ENCODE measurements around the gene TCF12.

The TCF12 gene

GRCh38 chr15:56918046-56918938 is at the start of gene TCF12:
Gene TCF12 (plus strand): TSS chr15:56918644. CDS start chr15:56919914, 1,270 bp downstream.
- peak; percentile 95 for DNase-seq
- Mint-ChIP-seq H3K36me3 (ENCODE audit: low read depth) (peaks cover 28% of the 10 kb centered on the region), H3K27me3 (no peaks in the 10 kb centered on the region), H3K4me3 (peak within 1 kb of the TSS; percentile 90), H3K9me3 (no peaks in the 10 kb centered on the region), H3K27ac (peak within 1 kb of the TSS; percentile 93), H3K4me1 (ENCODE audit: low read depth) (peaks cover 45% of the 10 kb centered on the region)

DNA sequence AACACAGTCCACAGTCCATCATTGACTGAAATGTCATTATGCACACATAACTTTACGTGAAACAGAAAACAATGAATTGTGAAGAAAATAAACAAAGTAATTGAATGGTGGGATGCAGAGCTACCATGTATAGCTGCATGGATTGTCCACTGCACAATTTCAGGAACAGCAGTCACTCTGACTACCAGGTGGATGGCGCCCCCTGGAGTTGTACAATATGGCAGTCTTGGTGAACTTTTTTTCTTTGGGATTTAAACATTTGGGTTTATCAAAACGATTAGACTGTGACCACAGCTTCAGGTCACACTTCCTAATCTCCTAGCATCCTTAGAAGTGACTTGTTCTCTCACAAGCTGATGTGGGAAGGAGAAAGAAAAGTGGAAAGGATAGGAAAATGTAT is 48.9 kb upstream of the TCF12 start:
- peak; percentile 36 for DNase-seq
- H3K4me3 Mint-ChIP-seq, result no peak overlapping the region
- H3K36me3 Mint-ChIP-seq (ENCODE audit: low read depth), result no peaks in the 10 kb centered on the region
- H3K27ac Mint-ChIP-seq, result no peak overlapping the region
- no peaks in the 10 kb centered on the region for H3K9me3 Mint-ChIP-seq
- no peaks in the 10 kb centered on the region for H3K27me3 Mint-ChIP-seq
- H3K4me1 Mint-ChIP-seq (ENCODE audit: low read depth), result no peaks in the 10 kb centered on the region

DNA sequence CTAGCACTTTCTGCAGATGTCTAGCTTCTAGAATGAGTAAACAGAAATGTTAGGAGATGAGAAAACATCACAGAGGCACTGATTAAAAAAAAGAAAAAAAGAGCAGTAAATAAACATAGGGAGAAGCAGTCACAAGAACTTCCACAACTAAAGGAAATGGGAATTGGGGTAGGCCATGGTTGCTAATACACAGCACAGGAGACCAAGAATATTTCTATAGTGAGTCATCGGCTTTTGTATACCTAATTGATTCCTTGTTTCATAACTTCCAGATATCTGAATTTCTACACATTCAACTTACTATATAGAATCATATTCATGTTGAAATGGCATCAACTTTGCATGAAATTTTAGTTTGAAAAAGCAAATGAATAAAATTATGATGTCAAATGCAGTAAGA is 47.3 kb upstream of the TCF12 start:
- Mint-ChIP-seq H3K4me3 (no peak overlapping the region), H3K27me3 (no peaks in the 10 kb centered on the region), H3K9me3 (no peaks in the 10 kb centered on the region), H3K27ac (no peak overlapping the region), H3K4me1 (ENCODE audit: low read depth) (no peaks in the 10 kb centered on the region), H3K36me3 (ENCODE audit: low read depth) (no peaks in the 10 kb centered on the region)
- no peak for DNase-seq

DNA sequence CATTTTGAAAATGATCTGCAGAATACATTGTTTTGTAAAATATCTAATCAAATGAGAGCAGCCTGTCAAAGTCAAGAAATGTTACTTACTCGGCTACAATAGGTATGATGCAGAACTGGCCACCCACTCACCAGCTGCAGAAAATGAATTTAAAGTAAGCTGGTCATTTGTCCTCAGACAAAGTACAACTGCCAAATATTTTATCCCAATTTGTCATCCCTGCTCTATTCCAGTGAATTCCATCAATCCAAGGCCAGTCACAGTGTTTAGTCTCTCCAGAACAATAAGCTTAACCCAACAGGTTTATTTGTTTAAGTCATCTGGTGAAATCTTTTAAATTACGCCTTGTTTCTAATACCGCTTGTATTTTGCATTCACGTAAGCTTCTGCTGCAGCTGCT is 46.6 kb upstream of the TCF12 start:
- Mint-ChIP-seq H3K4me3 (no peak overlapping the region), H3K4me1 (ENCODE audit: low read depth) (no peaks in the 10 kb centered on the region), H3K27ac (no peak overlapping the region), H3K27me3 (no peaks in the 10 kb centered on the region), H3K9me3 (no peaks in the 10 kb centered on the region), H3K36me3 (ENCODE audit: low read depth) (no peaks in the 10 kb centered on the region)
- no peak for DNase-seq

GRCh38 chr15:56877255-56877970 is 41.0 kb upstream of the TCF12 start:
- H3K4me1 Mint-ChIP-seq (ENCODE audit: low read depth), result peaks cover 7% of the 10 kb centered on the region
- no peaks in the 10 kb centered on the region for H3K9me3 Mint-ChIP-seq
- no peaks in the 10 kb centered on the region for H3K27me3 Mint-ChIP-seq
- H3K27ac Mint-ChIP-seq, result no peak overlapping the region
- H3K4me3 Mint-ChIP-seq, result no peak overlapping the region
- DNase-seq, result no peak
- no peaks in the 10 kb centered on the region for H3K36me3 Mint-ChIP-seq (ENCODE audit: low read depth)

DNA sequence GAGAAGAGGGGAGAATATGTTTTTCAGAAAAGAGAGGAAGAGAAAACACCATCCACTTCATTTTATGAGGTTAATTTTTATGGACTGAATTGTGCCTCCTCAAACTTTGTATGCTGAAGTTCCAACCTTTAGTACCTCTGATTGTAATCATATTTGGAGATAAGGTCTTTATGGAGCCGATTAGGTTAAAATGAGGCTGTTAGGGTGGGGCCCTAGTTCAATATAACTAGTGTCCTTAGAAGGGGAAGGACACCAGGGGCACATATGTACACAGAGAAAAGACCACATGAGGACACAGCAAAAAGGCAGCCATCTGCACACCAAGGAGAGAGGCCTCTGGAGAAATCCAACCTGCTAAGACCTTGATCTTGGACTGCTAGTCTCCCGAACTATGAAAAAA is 38.9 kb upstream of the TCF12 start:
- Mint-ChIP-seq H3K4me1 (ENCODE audit: low read depth) (peaks cover 7% of the 10 kb centered on the region), H3K9me3 (no peaks in the 10 kb centered on the region), H3K27me3 (no peaks in the 10 kb centered on the region)

DNA sequence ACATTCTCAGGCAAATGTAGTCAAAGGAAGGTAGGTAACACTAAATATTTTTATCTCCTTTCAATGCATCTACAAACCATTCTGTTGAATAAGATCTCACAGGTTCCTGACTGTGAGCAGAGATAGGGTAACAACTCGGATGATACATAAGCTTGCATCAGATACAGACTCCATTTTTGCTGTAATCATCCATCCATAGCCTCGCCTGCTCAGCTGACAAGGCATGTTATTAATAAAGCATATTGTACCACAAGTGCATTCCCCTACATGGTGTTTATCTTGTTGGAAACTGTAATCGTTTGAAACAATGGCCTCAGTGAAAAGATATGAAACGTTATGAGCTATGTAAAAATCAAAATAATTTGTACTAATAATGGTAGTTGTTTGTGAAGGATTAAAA is 35.4 kb upstream of the TCF12 start:
- DNase-seq, result no peak
- no peaks in the 10 kb centered on the region for H3K36me3 Mint-ChIP-seq (ENCODE audit: low read depth)
- H3K4me3 Mint-ChIP-seq, result no peak overlapping the region
- no peak overlapping the region for H3K27ac Mint-ChIP-seq
- no peaks in the 10 kb centered on the region for H3K27me3 Mint-ChIP-seq
- peaks cover 16% of the 10 kb centered on the region for H3K4me1 Mint-ChIP-seq (ENCODE audit: low read depth)
- no peaks in the 10 kb centered on the region for H3K9me3 Mint-ChIP-seq

More for the DNA sequence above, 38.9 kb upstream of the TCF12 start:
- no peak for DNase-seq
- Mint-ChIP-seq H3K27ac (no peak overlapping the region), H3K4me3 (no peak overlapping the region), H3K36me3 (ENCODE audit: low read depth) (no peaks in the 10 kb centered on the region)

- no peaks in the 10 kb centered on the region for H3K27me3 Mint-ChIP-seq
- DNase-seq, result no peak
- peaks cover 26% of the 10 kb centered on the region for H3K4me1 Mint-ChIP-seq (ENCODE audit: low read depth)
- no peaks in the 10 kb centered on the region for H3K36me3 Mint-ChIP-seq (ENCODE audit: low read depth)
- peak overlapping the region; percentile 79 for H3K4me3 Mint-ChIP-seq
- H3K9me3 Mint-ChIP-seq, result no peaks in the 10 kb centered on the region
- H3K27ac Mint-ChIP-seq, result peak overlapping the region; percentile 86
Measured at GRCh38 chr15:56886363-56886931, 32.0 kb upstream of the TCF12 start.

DNA sequence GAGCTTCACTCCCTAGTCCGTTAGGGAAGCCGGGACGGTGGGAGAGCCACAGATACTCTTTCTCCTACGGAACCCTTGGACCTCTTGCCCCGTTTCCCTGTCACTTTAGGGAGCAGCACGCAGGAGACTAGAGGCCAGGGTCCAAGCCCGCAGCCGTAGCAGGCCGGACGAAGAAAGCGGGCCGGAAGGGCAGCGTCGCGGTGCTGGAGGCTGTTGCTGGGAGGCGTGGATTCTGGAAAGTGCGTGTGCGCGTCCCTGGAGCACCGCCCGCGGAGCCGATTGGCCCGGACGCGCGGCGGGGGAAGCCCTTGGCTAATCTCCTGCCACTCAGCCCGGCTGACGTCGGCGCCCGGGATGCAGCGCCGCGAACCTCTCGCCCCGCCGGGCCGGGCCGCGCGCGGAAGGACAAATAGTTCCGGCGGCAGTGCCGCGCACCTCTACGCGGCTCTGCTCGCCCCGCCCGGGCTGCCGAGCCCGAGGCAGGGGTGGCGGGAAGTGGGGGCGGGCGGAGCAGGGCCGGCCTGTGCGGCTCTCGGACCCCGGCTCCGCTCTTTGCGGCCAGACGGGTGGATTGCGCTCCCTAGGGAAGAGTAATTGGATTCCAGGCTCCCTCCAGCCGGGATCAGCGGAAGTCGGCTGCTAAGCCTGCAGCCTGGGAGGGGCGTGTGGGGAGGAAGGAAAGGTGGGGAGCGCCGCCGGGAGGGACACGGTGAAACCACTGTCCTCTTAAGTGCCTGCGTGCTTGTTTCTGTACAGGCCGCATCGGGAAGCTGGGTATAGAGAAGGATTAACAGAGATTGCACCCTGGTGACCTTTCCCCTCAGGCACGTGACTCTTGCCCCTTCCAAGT is 31.3 kb upstream of the TCF12 start:
- Mint-ChIP-seq H3K27me3 (no peaks in the 10 kb centered on the region), H3K36me3 (ENCODE audit: low read depth) (no peaks in the 10 kb centered on the region), H3K9me3 (no peaks in the 10 kb centered on the region), H3K4me1 (ENCODE audit: low read depth) (peaks cover 26% of the 10 kb centered on the region), H3K4me3 (peak overlapping the region; percentile 79), H3K27ac (peak overlapping the region; percentile 89)
- peak; percentile 90 for DNase-seq

DNA sequence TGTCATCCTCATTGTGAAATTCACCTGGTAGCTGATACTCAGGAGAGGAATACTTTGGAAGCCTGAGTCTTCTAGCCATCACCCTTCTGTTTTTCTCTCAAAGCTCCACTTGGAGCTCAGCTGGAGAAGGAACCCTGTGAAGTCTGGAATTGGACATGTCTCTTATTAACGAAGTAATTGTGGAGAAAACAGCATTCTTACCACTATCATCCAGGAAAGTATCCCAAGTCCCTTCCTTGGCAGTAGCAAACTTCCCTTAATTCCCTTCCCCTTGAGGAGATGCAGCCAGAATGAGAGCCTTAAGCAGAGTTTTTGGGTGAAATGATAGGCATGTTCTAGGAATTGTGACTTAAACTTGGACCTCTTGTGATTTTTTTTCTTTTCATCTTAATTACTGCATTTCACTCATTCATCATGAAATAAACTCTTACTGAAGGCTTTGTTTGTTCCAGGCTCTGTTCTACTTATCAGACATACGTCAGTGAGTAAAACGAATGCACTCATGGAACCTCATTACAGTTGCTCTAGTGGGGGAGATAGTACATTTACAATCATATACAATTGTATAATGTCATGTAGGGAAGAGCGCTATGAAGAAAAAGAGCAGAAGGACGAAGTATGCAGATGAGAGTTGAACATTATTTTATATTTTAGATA is 30.5 kb upstream of the TCF12 start:
- Mint-ChIP-seq H3K27ac (peak overlapping the region; percentile 89), H3K4me3 (peak overlapping the region; percentile 79), H3K36me3 (ENCODE audit: low read depth) (no peaks in the 10 kb centered on the region), H3K27me3 (no peaks in the 10 kb centered on the region), H3K4me1 (ENCODE audit: low read depth) (peaks cover 26% of the 10 kb centered on the region), H3K9me3 (no peaks in the 10 kb centered on the region)
- no peak for DNase-seq

GRCh38 chr15:56890038-56890437 is 28.4 kb upstream of the TCF12 start:
- H3K4me3 Mint-ChIP-seq, result no peak overlapping the region
- DNase-seq, result no peak
- H3K4me1 Mint-ChIP-seq (ENCODE audit: low read depth), result peaks cover 26% of the 10 kb centered on the region
- no peaks in the 10 kb centered on the region for H3K36me3 Mint-ChIP-seq (ENCODE audit: low read depth)
- H3K27me3 Mint-ChIP-seq, result no peaks in the 10 kb centered on the region
- H3K9me3 Mint-ChIP-seq, result no peaks in the 10 kb centered on the region
- H3K27ac Mint-ChIP-seq, result no peak overlapping the region

- peaks cover 18% of the 10 kb centered on the region for H3K4me1 Mint-ChIP-seq (ENCODE audit: low read depth)
- no peaks in the 10 kb centered on the region for H3K36me3 Mint-ChIP-seq (ENCODE audit: low read depth)
Measured at GRCh38 chr15:56891852-56892440, 26.5 kb upstream of the TCF12 start.

GRCh38 chr15:56892659-56893363 is 25.6 kb upstream of the TCF12 start:
- H3K4me1 Mint-ChIP-seq (ENCODE audit: low read depth), result peaks cover 13% of the 10 kb centered on the region
- DNase-seq, result no peak

More at GRCh38 chr15:56891852-56892440, 26.5 kb upstream of the TCF12 start:
- Mint-ChIP-seq H3K9me3 (no peaks in the 10 kb centered on the region), H3K27ac (no peak overlapping the region), H3K27me3 (no peaks in the 10 kb centered on the region), H3K4me3 (no peak overlapping the region)
- no peak for DNase-seq

More at GRCh38 chr15:56892659-56893363, 25.6 kb upstream of the TCF12 start:
- no peaks in the 10 kb centered on the region for H3K27me3 Mint-ChIP-seq
- no peak overlapping the region for H3K27ac Mint-ChIP-seq
- no peaks in the 10 kb centered on the region for H3K9me3 Mint-ChIP-seq
- no peak overlapping the region for H3K4me3 Mint-ChIP-seq
- H3K36me3 Mint-ChIP-seq (ENCODE audit: low read depth), result no peaks in the 10 kb centered on the region
